LNCAP (cell line): ENCODE data around the gene PAPLN.

Experiments used
- TF ChIP-seq, protein P1 (sequence below): fragments of 450-650 bp; IDR thresholded peaks from 2 replicates; pipeline ENCODE4 v1.5.1; 2017; ENCODE audit warnings: mild to moderate bottlenecking

Gene PAPLN

DNA sequence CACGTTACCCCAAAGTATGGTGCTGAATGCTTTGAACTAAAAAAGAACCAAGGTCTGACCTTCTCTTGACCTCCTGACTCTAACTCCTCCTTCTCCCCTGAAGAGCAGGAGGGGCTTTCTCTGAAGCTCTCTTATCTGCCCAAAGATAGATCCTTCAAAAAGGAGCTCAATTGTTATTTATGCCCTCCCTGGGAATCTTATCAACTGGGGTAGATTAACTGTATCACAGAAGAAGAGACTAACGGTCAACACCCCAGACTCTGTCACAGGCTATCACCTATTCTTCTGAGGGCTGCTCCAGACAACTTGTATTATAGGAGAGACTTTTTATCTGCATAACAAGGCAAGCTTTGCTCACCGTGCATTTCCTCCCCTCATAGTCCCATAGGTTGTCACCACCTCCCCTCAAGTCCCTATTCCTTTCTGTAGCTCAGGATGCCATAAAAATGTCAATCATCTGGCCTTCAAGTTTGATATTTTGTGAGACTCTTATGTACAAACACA, 86.6 kb downstream of the PAPLN start:
- TF ChIP-seq, protein P1, sequence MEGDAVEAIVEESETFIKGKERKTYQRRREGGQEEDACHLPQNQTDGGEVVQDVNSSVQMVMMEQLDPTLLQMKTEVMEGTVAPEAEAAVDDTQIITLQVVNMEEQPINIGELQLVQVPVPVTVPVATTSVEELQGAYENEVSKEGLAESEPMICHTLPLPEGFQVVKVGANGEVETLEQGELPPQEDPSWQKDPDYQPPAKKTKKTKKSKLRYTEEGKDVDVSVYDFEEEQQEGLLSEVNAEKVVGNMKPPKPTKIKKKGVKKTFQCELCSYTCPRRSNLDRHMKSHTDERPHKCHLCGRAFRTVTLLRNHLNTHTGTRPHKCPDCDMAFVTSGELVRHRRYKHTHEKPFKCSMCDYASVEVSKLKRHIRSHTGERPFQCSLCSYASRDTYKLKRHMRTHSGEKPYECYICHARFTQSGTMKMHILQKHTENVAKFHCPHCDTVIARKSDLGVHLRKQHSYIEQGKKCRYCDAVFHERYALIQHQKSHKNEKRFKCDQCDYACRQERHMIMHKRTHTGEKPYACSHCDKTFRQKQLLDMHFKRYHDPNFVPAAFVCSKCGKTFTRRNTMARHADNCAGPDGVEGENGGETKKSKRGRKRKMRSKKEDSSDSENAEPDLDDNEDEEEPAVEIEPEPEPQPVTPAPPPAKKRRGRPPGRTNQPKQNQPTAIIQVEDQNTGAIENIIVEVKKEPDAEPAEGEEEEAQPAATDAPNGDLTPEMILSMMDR, result no peak
